ENCODE measurements around the gene MOB3B.

DNA sequence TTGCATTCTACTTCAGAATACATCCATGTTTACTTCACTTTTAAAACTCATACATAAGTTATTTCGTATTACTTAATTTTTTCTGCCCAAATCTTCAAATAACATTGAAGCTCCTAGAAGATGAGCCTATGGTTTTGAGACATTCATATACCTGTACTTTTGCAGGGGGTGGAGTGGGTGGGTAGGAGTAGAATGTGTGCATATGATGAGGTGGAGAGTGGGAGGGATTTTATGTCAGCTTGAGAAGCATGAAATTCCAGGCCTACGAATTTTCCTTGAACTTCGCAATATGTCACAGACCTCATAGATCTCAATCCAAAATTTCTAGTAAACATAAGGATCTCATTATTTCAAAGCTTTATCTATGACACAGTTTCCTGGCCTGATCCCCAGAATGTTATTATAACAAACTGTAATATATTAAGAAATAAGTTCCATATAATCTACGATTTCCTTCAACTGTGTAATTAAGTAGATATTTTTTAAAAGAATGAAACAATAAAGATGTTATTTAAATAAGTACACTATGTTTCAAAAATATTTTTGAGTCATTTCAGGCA is 19.7 kb upstream of the MOB3B start:
- TF ChIP-seq POLR2AphosphoS5 (IDR thresholded peaks at IDR 0.05; ENCODE audit: low read depth, low read length): no peak
- no peak for TF ChIP-seq TAF1 (IDR thresholded peaks at IDR 0.05; ENCODE audit: borderline replicate concordance, insufficient read depth, low read length)

All from PFSK-1 (cell line).